Pons (tissue), 1 donor: ENCODE results near the gene GTF2F1.
"Not testable (repeated sequence)": the region's sequence is repeated elsewhere in the genome, so short reads cannot be mapped to it uniquely, and the experiment has no call there.

Experiments
- DNase-seq: peaks from one replicate; pipeline ENCODE4 v3.0.0-alpha.2; 2016; ENCODE audit warnings: low spot score

The GTF2F1 gene

GRCh38 chr19:6355321-6356040 lies 37.5 kb downstream of the GTF2F1 start:
- DNase-seq: not testable (repeated sequence)

DNA sequence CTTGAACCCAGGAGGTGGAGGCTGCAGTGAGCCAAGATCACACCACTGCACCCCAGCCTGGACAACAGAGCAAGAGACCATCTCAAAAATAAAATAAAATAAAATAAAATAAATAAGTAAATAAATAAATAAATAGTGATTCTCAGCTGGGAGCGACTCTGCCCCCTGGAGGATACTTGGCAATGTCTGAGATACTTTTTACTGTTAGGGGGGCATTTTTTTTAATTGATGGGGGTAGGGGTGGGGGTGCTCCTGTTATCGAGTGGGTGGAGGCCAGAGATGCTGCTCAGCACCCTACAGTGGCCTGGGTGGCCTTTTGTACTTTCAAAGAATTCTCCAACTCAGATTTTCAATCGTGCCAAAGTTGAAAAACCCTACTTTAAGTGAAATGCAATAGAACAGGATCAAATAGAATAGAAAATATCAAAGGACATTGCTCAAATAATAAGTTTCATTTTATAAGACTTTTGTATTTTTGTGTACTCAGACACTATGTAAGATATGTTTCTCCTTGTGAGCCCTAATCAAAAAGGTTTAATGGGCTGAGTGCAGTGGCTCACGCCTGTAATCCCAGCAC lies 38.8 kb downstream of the GTF2F1 start:
- no peak for DNase-seq

DNA sequence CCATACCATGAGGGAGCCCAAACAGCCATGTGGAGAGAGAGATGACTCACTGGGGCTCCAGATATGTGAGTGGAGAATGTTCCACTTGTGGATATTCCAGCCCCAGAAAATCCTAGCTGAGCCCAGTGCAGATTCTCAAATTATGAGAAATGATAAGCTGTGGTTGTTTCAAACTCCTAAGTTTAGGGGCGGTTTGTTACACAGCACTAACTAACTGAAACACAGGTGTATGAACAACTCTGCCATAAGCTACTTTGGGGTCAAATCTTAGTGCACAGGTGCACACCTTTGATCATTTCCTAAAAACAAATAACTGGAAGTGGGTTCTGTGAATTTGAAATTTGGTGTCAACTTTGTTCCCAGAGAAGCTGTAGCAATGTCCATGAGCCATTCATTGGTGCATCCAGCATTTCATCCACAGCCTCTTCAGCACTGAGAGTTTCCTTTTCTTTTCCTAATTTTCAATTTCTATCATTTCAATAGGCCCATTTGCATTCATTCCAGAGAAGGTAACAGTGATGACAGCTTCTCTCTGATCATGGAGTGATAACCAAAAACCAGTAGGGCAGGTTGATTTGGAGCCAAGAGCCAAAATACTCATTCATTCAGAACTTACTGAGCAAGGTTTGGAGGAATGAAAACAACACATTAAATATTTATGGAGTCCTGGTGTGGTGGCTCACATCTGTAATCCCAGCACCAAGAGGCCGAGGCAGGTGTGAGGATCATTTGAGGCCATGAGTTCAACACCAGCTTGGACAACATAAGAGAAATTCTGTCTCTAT lies 40.4 kb downstream of the GTF2F1 start:
- DNase-seq: no peak

DNA sequence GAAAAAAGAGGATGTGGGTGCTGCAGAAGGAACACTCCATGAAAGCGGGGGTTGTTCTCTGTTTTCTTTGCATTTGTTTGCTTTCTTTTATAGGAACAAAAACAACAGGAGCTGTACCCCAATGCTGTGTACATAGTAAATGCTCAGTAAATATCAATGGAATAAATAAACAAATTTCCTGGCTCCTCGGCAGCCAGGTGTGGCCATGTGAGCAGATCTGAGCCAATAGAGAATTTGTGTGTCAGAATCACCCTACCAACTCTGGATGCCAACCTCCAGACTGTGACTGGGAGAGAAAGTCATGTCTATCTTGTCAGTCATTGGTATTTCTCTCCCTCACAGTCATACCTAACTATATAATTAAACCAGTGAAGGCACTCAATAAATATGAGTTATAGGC lies 42.3 kb downstream of the GTF2F1 start:
- no peak for DNase-seq

- DNase-seq: not testable (repeated sequence)
These were observed 43.7 kb downstream of the GTF2F1 start for GRCh38 chr19:6349271-6349670.

DNA sequence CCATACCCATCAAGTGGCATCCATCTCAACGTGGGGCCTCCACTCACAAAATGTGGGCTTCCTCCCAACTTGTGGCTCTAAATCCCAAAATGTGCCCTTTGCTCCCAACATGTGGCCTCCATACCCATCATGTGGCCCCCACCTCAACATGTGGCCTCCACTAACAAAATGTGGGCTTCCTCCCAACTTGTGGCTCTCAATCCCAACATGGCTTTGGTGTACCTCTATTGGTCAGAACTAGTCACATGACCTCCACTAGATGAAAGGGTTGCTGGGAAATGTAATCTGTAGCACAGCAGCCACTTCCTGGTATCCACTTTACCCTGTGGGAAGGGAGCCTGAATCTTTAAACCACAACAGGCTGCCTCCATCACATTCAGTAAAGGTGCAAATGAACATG lies 49.5 kb downstream of the GTF2F1 start:
- DNase-seq: no peak

GRCh38 chr19:6340493-6341201 lies 52.3 kb downstream of the GTF2F1 start:
- DNase-seq: no peak

DNA sequence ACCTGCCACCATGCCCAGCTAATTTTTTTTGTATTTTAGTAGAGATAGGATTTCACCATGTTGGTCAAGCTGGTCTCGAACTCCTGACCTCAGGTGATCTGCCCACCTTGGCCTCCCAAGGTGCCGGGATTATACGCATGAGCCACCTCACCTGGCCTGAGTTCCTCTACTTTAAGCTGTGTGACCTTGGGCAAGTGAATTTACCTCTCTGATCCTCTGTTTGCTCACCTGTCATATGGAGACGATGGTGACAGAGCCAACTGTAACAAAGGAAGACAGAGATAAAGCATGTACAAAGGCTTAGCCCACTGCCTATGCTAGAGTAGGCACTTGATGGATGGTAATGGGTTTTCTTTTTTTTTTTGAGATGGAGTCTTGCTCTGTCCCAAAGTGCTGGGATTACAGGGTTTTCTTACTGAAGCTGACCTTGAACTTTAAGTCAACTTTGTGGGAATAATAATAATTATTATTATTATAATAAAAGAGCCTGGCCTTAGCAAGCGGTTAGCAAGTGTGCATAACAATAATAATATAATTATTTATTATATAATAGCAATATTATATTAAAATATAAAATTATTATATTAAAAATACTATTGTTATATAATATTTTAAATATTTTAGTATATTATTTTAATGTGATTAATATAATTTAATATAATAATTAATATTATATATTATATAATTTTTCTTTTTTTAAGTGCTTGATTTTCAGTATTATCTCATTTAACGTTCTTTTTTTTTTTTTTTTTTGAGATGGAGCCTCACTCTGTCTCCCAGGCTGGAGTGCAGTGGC lies 58.3 kb downstream of the GTF2F1 start:
- no peak for DNase-seq

- no peak for DNase-seq
These were observed 59.5 kb downstream of the GTF2F1 start, which contains the start of gene ACER1 for GRCh38 chr19:6333439-6333838. Gene ACER1, minus strand, starts transcription at chr19:6333612. Its CDS starts 61 bp downstream, at chr19:6333551.
